ENCODE measurements around the gene EEF1AKMT2. TPM values are rescaled to one million over a fixed set of nuclear protein-coding genes. Genes with fewer than 3 reads are reported as not detected.
"Not testable (repeated sequence)": the region's sequence is repeated elsewhere in the genome, so short reads cannot be mapped to it uniquely, and the experiment has no call there.

EEF1AKMT2 gene
- total RNA-seq, 2 experiments from 2014 or later = 22.3 to 26.3 TPM

GRCh38 chr10:124748166-124748565, 43.5 kb downstream of the EEF1AKMT2 start:
- Mint-ChIP-seq H3K9me3 (ENCODE audit: low read depth) (no peaks in the 10 kb centered on the region), H3K4me3 (no peak overlapping the region), H3K27me3 (no peaks in the 10 kb centered on the region), H3K36me3 (peaks cover 30% of the 10 kb centered on the region), H3K4me1 (peaks cover 27% of the 10 kb centered on the region), H3K27ac (peak overlapping the region; percentile 30)
- DNase-seq (no peak), ATAC-seq (no peak)
- CTCF ChIA-PET = interaction anchor here (1.0 to 2.3 kb wide), 11 partner anchors 12 to 218 kb away, joined by 3 to 14 read pairs (median 4); partner anchors contain the start of gene ABRAXAS2

- Mint-ChIP-seq H3K4me3 (no peak overlapping the region), H3K9me3 (ENCODE audit: low read depth) (no peaks in the 10 kb centered on the region), H3K27ac (no peak overlapping the region), H3K4me1 (peaks cover 29% of the 10 kb centered on the region), H3K27me3 (no peaks in the 10 kb centered on the region), H3K36me3 (peaks cover 29% of the 10 kb centered on the region)
- ATAC-seq (no peak), DNase-seq (no peak)
- CTCF ChIA-PET = interaction anchor here (1.0 to 2.3 kb wide), 9 partner anchors 13 to 218 kb away, joined by 3 to 14 read pairs (median 4); no protein-coding TSS in a partner anchor
These were observed 43.9 kb downstream of the EEF1AKMT2 start for GRCh38 chr10:124747745-124748144.

GRCh38 chr10:124746992-124747391, 44.7 kb downstream of the EEF1AKMT2 start:
- DNase-seq (no peak), ATAC-seq (no peak)
- Mint-ChIP-seq H3K36me3 (peaks cover 27% of the 10 kb centered on the region), H3K27me3 (no peaks in the 10 kb centered on the region), H3K4me3 (no peak overlapping the region), H3K27ac (no peak overlapping the region), H3K9me3 (ENCODE audit: low read depth) (no peaks in the 10 kb centered on the region), H3K4me1 (peaks cover 36% of the 10 kb centered on the region)
- CTCF ChIA-PET = interaction anchor here (1.0 to 2.8 kb wide), 6 partner anchors 52 to 216 kb away, joined by 3 to 16 read pairs (median 4); no protein-coding TSS in a partner anchor

GRCh38 chr10:124746447-124746846, 45.2 kb downstream of the EEF1AKMT2 start:
- DNase-seq; H3K9me3 Mint-ChIP-seq (ENCODE audit: low read depth); H3K27ac Mint-ChIP-seq; H3K4me3 Mint-ChIP-seq; H3K27me3 Mint-ChIP-seq; ATAC-seq: not testable (repeated sequence)
- Mint-ChIP-seq H3K4me1 (peaks cover 41% of the 10 kb centered on the region), H3K36me3 (peaks cover 23% of the 10 kb centered on the region)
- CTCF ChIA-PET = interaction anchor here (0.9 to 2.8 kb wide), 13 partner anchors 10 to 216 kb away, joined by 3 to 19 read pairs (median 5); no protein-coding TSS in a partner anchor

GRCh38 chr10:124745673-124746072, 46.0 kb downstream of the EEF1AKMT2 start:
- ATAC-seq = no peak
- no peak for DNase-seq
- Mint-ChIP-seq H3K4me3 (no peak overlapping the region), H3K27me3 (no peaks in the 10 kb centered on the region), H3K36me3 (peaks cover 18% of the 10 kb centered on the region), H3K4me1 (peaks cover 49% of the 10 kb centered on the region), H3K9me3 (ENCODE audit: low read depth) (no peaks in the 10 kb centered on the region), H3K27ac (no peak overlapping the region)
- CTCF ChIA-PET = interaction anchor here (0.7 to 2.8 kb wide), 23 partner anchors 11 to 218 kb away, joined by 3 to 19 read pairs (median 5); partner anchors contain the start of gene EEF1AKMT2

GRCh38 chr10:124745252-124745651, 46.4 kb downstream of the EEF1AKMT2 start:
- Mint-ChIP-seq H3K27me3 (no peaks in the 10 kb centered on the region), H3K36me3 (peaks cover 16% of the 10 kb centered on the region), H3K4me1 (peaks cover 53% of the 10 kb centered on the region), H3K9me3 (ENCODE audit: low read depth) (no peaks in the 10 kb centered on the region), H3K27ac (peak overlapping the region; percentile 78), H3K4me3 (peak overlapping the region; percentile 73)
- DNase-seq = no peak
- ATAC-seq = no peak
- CTCF ChIA-PET = interaction anchor here (0.6 to 2.8 kb wide), 23 partner anchors 11 to 218 kb away, joined by 3 to 19 read pairs (median 5); partner anchors contain the start of gene EEF1AKMT2

GRCh38 chr10:124744102-124745050, 47.3 kb downstream of the EEF1AKMT2 start, which contains the start of gene FAM53B:
Gene FAM53B, minus strand, starts transcription at chr10:124744378. Its CDS starts 37,665 bp downstream, at chr10:124706713.
- Mint-ChIP-seq H3K4me1 (peaks cover 58% of the 10 kb centered on the region), H3K36me3 (peaks cover 13% of the 10 kb centered on the region), H3K4me3 (peak within 1 kb of the TSS; percentile 80), H3K27ac (peak within 1 kb of the TSS; percentile 95), H3K27me3 (peaks cover 2% of the 10 kb centered on the region), H3K9me3 (ENCODE audit: low read depth) (no peaks in the 10 kb centered on the region)
- DNase-seq = peak; percentile 81
- CTCF ChIA-PET = interaction anchor here (0.6 to 4.6 kb wide), 16 partner anchors 10 to 215 kb away, joined by 3 to 44 read pairs (median 5); partner anchors contain the start of gene EEF1AKMT2
- peak; percentile 80 for ATAC-seq

GRCh38 chr10:124743191-124744101, 48.2 kb downstream of the EEF1AKMT2 start:
- H3K27me3 Mint-ChIP-seq = peaks cover 2% of the 10 kb centered on the region
- ATAC-seq (peak; percentile 20), DNase-seq (no peak)
- CTCF ChIA-PET = interaction anchor here (0.6 to 5.1 kb wide), 17 partner anchors 10 to 213 kb away, joined by 3 to 92 read pairs (median 25); no protein-coding TSS in a partner anchor
- H3K27ac Mint-ChIP-seq = peak overlapping the region; percentile 95
- H3K4me1 Mint-ChIP-seq = peaks cover 61% of the 10 kb centered on the region
- peak overlapping the region; percentile 80 for H3K4me3 Mint-ChIP-seq
- no peaks in the 10 kb centered on the region for H3K9me3 Mint-ChIP-seq (ENCODE audit: low read depth)
- peaks cover 10% of the 10 kb centered on the region for H3K36me3 Mint-ChIP-seq

GRCh38 chr10:124742413-124743190, 49.1 kb downstream of the EEF1AKMT2 start:
- H3K4me1 Mint-ChIP-seq = peaks cover 64% of the 10 kb centered on the region
- H3K27ac Mint-ChIP-seq = peak overlapping the region; percentile 87
- ATAC-seq (no peak), DNase-seq (no peak)
- no peaks in the 10 kb centered on the region for H3K9me3 Mint-ChIP-seq (ENCODE audit: low read depth)
- CTCF ChIA-PET = interaction anchor here (0.5 to 5.1 kb wide), 33 partner anchors 10 to 319 kb away, joined by 3 to 92 read pairs (median 20); partner anchors contain the start of gene EEF1AKMT2
- H3K27me3 Mint-ChIP-seq = peaks cover 2% of the 10 kb centered on the region
- peak overlapping the region; percentile 80 for H3K4me3 Mint-ChIP-seq
- H3K36me3 Mint-ChIP-seq = peaks cover 4% of the 10 kb centered on the region

GRCh38 chr10:124741922-124742412, 49.7 kb downstream of the EEF1AKMT2 start:
- Mint-ChIP-seq H3K4me1 (peaks cover 70% of the 10 kb centered on the region), H3K4me3 (peak overlapping the region; percentile 80), H3K27me3 (peaks cover 2% of the 10 kb centered on the region), H3K36me3 (peaks cover 5% of the 10 kb centered on the region), H3K27ac (peak overlapping the region; percentile 87), H3K9me3 (ENCODE audit: low read depth) (no peaks in the 10 kb centered on the region)
- ATAC-seq (no peak), DNase-seq (no peak)
- CTCF ChIA-PET = interaction anchor here (0.9 to 5.1 kb wide), 48 partner anchors 7 to 319 kb away, joined by 3 to 92 read pairs (median 8); partner anchors contain the start of genes ABRAXAS2 and LHPP

GRCh38 chr10:124741281-124741921, 50.3 kb downstream of the EEF1AKMT2 start:
- Mint-ChIP-seq H3K36me3 (peaks cover 2% of the 10 kb centered on the region), H3K4me1 (peaks cover 74% of the 10 kb centered on the region), H3K9me3 (ENCODE audit: low read depth) (no peaks in the 10 kb centered on the region), H3K4me3 (peak overlapping the region; percentile 80), H3K27ac (peak overlapping the region; percentile 87), H3K27me3 (peaks cover 2% of the 10 kb centered on the region)
- ATAC-seq (peak; percentile 62), DNase-seq (peak; percentile 84)
- CTCF ChIA-PET = interaction anchor here (0.9 to 5.1 kb wide), 47 partner anchors 8 to 320 kb away, joined by 3 to 92 read pairs (median 8); partner anchors contain the start of genes ABRAXAS2 and LHPP

Data from activated CD8-positive, alpha-beta memory T cell treated with anti-CD3 and anti-CD28 coated beads, Interleukin-2, amount 10 ng/mL, durations not matched to agents 7 days and 5 days (primary cell).